HG02884 (cell line): ENCODE results near the gene P2RX6.
"Not testable (repeated sequence)": the region's sequence is repeated elsewhere in the genome, so short reads cannot be mapped to it uniquely, and the experiment has no call there.

Source experiments
- ATAC-seq: cut with Tn5 transposase; IDR thresholded peaks from one replicate; pipeline ENCODE4 v1.9.1; 2021; ENCODE audit warnings: mild to moderate bottlenecking, moderate library complexity; ENCODE audit not compliant: unreplicated experiment

P2RX6 gene

GRCh38 chr22:20993304-20994127 lies 21.4 kb upstream of the P2RX6 start:
- no peak for ATAC-seq

GRCh38 chr22:20994128-20994901 lies 20.6 kb upstream of the P2RX6 start:
- ATAC-seq: no peak

- no peak for ATAC-seq
These were observed 20.1 kb upstream of the P2RX6 start for GRCh38 chr22:20994902-20995241.

GRCh38 chr22:20995329-20996030 lies 19.5 kb upstream of the P2RX6 start:
- ATAC-seq: no peak

GRCh38 chr22:20996031-20996410 lies 18.9 kb upstream of the P2RX6 start:
- no peak for ATAC-seq

GRCh38 chr22:20996598-20997535 lies 18.1 kb upstream of the P2RX6 start:
- no peak for ATAC-seq

- ATAC-seq: no peak
These were observed 17.3 kb upstream of the P2RX6 start for GRCh38 chr22:20997536-20998257.

- ATAC-seq: no peak
These were observed 16.3 kb upstream of the P2RX6 start for GRCh38 chr22:20998411-20999336.

- ATAC-seq: no peak
These were observed 15.4 kb upstream of the P2RX6 start for GRCh38 chr22:20999350-21000206.

GRCh38 chr22:21000207-21000986 lies 14.6 kb upstream of the P2RX6 start:
- no peak for ATAC-seq

- ATAC-seq: no peak
These were observed 13.9 kb upstream of the P2RX6 start for GRCh38 chr22:21000987-21001600.

- ATAC-seq: peak; percentile 72
These were observed 13.2 kb upstream of the P2RX6 start, which contains the start of gene THAP7 for GRCh38 chr22:21001601-21002325. Gene THAP7, minus strand, starts transcription at chr22:21002118. Its CDS starts 207 bp downstream, at chr22:21001911.

GRCh38 chr22:21003782-21004181 lies 11.2 kb upstream of the P2RX6 start:
- ATAC-seq: no peak

- not testable (repeated sequence) for ATAC-seq
These were observed 5.8 kb upstream of the P2RX6 start for GRCh38 chr22:21009208-21009607.

GRCh38 chr22:21009638-21010425 lies 5.1 kb upstream of the P2RX6 start:
- ATAC-seq: no peak
